HG03097 (cell line): ENCODE data around the gene CMTR2.

ENCODE experiments used
- ATAC-seq: cut with Tn5 transposase; IDR thresholded peaks from one replicate; pipeline ENCODE4 v1.9.1; 2021; ENCODE audit not compliant: unreplicated experiment, low FRiP score

The CMTR2 gene

DNA sequence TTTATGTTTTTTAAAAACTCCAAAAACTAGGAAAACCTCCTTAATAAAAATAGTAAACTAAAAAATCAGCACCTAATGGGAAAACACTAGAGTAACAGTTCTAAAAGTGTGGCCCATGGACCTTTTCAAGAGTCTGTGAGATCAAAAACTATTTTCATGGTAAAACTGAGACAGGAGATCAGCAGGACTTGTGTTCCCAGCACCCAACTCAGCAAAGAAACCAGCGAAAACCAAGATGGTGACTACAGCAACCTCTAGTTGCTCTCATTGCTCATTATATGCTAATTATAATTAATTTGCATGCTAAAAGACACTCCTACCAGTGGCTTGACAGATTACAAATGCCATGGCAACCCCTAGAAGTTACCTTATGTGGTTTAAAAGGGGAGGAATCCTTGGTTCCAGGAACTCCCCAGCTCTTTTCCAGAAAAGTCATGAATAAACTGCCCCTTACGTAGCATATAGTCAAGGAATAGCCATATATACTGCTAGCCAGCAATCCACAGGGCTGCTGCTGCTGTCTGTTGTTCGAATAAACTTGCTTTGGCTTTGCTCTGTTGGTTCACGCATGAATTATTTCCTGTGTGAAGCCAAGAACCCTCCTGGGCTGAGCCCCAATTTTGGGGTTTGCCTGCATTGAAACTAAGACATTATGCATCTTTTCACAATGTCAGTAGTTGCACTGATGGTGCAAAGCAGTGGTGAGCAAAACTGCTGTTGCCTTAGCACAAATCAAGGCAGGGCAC is 12.4 kb downstream of the CMTR2 start:
- no peak for ATAC-seq

GRCh38 chr16:71273384-71273783 is 15.8 kb downstream of the CMTR2 start:
- no peak for ATAC-seq

DNA sequence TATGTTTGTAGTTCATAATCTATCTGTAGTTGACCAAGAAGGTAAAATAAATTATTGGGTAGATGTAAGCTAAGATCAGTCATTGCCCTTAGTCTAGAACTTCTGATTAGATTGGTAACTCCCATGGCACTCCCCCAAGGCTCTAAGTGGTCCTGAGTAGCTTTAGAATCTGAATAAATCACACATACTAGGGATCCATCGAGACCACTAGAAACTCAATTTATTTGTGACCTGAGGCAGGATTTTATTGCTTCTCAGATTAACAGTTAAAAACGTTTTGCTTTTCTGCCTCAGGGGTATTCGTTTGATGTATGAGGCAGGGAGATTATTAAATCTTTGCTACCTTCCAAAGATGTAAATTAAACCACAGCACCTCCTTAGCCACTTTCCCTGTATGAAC is 24.9 kb downstream of the CMTR2 start:
- ATAC-seq, result no peak

GRCh38 chr16:71263582-71263981 is 25.6 kb downstream of the CMTR2 start:
- no peak for ATAC-seq

- ATAC-seq, result no peak
Observed at GRCh38 chr16:71262391-71262790, 26.8 kb downstream of the CMTR2 start.

GRCh38 chr16:71260995-71261394 is 28.2 kb downstream of the CMTR2 start:
- no peak for ATAC-seq

DNA sequence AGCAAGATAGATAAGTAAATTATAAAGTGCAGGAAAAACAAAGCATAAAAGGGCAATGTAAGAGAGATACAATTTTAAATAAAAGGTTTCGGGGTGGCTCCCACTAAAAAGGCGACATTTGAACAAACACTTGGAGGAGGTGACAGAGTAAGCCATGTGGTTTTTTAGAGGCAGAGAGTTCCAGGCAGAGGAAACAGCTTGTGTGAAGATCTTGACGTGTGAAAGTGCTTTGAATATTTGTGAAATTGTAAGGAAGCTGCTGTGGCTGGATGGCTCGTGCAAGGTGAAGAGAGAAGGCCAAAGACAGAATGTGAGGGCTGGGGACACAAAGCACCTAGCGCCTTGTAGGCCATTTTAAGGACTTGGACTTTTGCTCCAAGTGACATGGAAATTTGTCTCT is 30.1 kb downstream of the CMTR2 start:
- no peak for ATAC-seq

DNA sequence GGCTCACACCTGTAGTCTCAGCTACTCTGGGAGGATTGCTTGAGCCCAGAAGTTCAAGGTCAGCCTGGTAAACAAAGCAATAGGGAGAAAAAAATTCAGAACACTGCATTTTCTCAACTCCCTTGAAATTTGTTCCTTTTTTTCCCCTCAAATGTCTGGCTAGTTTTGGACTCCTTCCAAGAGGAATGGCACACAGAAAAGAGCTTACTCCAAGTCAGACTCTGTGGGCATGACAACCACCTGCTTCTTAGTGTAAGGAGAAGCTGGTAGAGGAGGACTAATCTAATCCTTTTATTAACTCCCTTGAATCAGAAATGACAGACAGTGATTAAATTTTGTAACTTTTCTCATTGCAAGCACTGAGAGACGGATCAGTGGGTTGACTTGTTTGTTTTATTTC is 30.8 kb downstream of the CMTR2 start:
- no peak for ATAC-seq

DNA sequence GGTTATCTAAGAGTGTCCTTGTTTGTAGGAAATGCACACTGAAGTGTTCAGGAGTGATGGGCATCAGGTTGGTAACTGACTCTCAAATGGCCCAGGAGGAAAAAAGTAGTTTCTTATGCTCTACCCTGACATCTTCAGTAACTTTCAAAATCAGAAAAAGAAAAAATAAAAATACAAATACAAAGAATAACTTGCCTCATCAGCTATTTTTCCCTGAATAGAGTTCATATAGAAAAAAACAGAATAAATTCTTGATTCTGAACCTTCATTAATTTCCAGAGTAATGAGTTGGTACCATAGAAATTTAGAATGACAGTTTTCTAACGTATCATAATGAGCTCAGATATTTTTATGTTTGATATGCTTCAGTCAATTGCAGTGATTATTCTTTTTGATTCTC is 31.4 kb downstream of the CMTR2 start:
- ATAC-seq, result no peak

GRCh38 chr16:71255721-71256120 is 33.5 kb downstream of the CMTR2 start:
- ATAC-seq, result no peak

DNA sequence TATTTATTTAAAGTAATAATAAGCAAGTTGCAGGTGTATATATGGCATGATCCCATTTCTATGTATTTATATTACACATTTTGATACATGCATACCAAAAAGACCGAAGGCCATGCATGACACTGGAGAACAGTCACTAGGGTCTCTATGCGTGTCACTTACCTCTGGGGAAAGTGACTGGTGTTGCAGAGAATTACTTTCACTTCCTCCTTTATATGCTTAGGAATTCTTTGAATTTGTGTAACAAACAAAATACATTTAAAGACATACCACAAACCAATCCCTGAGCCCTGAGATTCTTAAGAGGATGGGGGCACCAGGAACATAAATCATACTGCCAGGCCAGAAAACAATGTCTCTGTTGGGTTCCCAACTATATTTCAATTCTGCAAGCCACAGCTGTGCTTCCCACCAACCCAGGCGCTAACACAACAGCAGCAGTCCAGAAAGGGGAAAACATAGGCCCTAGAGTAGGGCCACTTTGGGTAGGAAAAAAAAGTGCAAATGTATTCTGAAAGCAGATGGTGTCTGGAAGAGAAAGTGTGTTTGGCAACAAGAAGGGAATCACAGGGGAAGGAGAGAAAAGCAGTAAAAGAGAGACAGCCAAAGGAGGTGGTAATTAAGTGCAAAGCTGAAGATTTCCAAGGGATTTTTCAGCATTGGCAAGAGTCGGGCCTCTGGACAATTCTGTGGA is 34.2 kb downstream of the CMTR2 start:
- no peak for ATAC-seq

- no peak for ATAC-seq
Observed at GRCh38 chr16:71250461-71251235, 38.6 kb downstream of the CMTR2 start.

DNA sequence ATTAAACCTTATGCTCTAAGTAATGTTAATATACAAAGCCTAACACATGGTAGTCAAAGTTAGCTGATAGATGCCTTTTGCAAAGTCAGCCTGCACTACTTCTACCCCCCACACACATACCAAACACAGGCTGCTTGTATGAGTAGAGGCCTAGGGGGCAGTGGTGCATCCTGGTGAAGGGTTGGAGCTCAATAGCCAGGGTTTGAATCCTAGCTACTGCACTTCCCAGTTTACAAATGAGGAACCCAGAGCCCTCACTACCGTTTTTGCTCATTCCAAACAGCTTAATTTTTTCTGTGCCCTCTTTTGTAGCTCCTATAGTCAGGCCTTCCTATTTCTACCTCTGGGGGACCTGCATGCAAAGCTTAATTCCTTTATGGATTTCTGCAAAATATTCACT is 39.8 kb downstream of the CMTR2 start:
- ATAC-seq, result no peak

GRCh38 chr16:71247478-71247877 is 41.7 kb downstream of the CMTR2 start:
- ATAC-seq, result no peak

- no peak for ATAC-seq
Observed at GRCh38 chr16:71246309-71246708, 42.9 kb downstream of the CMTR2 start.

- no peak for ATAC-seq
Observed at GRCh38 chr16:71244521-71244920, 44.7 kb downstream of the CMTR2 start.

GRCh38 chr16:71242601-71243000 is 46.6 kb downstream of the CMTR2 start:
- ATAC-seq, result no peak

- ATAC-seq, result no peak
Observed at GRCh38 chr16:71242036-71242435, 47.2 kb downstream of the CMTR2 start.
